SU-DHL-6 (cell line): ENCODE measurements around the gene OR52N4.

Experiments
- EZH2phosphoT487 ChIP-seq: fragments of 200-600 bp; sonication (generic), shearing (Covaris generic); conservative IDR thresholded peaks from 2 replicates; pipeline ENCODE4 v1.6.1; 2018; ENCODE audit warnings: mild to moderate bottlenecking, antibody characterized with exemption, low read length, moderate library complexity, mixed read lengths
- TF ChIP-seq, protein P1 (sequence below): fragments of 200-600 bp; sonication (generic); IDR thresholded peaks from one replicate; pipeline ENCODE4 v1.5.1; 2017; ENCODE audit warnings: antibody characterized with exemption, mild to moderate bottlenecking, low read length, moderate library complexity; ENCODE audit not compliant: insufficient read depth, poor library complexity, severe bottlenecking

GRCh38 chr11:5705688-5706087 is 48.4 kb upstream of the OR52N4 start:
- TF ChIP-seq, protein P1, sequence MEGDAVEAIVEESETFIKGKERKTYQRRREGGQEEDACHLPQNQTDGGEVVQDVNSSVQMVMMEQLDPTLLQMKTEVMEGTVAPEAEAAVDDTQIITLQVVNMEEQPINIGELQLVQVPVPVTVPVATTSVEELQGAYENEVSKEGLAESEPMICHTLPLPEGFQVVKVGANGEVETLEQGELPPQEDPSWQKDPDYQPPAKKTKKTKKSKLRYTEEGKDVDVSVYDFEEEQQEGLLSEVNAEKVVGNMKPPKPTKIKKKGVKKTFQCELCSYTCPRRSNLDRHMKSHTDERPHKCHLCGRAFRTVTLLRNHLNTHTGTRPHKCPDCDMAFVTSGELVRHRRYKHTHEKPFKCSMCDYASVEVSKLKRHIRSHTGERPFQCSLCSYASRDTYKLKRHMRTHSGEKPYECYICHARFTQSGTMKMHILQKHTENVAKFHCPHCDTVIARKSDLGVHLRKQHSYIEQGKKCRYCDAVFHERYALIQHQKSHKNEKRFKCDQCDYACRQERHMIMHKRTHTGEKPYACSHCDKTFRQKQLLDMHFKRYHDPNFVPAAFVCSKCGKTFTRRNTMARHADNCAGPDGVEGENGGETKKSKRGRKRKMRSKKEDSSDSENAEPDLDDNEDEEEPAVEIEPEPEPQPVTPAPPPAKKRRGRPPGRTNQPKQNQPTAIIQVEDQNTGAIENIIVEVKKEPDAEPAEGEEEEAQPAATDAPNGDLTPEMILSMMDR: no peak
- no peak for TF ChIP-seq EZH2phosphoT487
